Measurements from ENCODE around the gene BRICD5.

- no peak for TF ChIP-seq CTCF (conservative IDR thresholded peaks at IDR 0.05; ENCODE audit: low read depth, low read length)
- no peak for TF ChIP-seq NFE2L2 (IDR thresholded peaks at IDR 0.05; ENCODE audit: low read depth, low read length)
- TF ChIP-seq RCOR1 (IDR thresholded peaks at IDR 0.05; ENCODE audit: insufficient replicate concordance, low read length): no peak
- TF ChIP-seq POLR2A (IDR thresholded peaks at IDR 0.05; ENCODE audit: low read depth, low read length): no peak
Observed at GRCh38 chr16:2184962-2185361, 25.7 kb downstream of the BRICD5 start.

Data from IMR-90 (cell line).